GM19193 (cell line): ENCODE measurements around the gene HRH3.

Experiments
- POLR2A ChIP-seq: IDR thresholded peaks from 4 replicates; pipeline ENCODE4 v1.6.1; 2011; ENCODE audit not compliant: insufficient read depth, insufficient read length; ENCODE audit errors: extremely low read depth

HRH3 gene

GRCh38 chr20:62216636-62217566 lies 3.2 kb downstream of the HRH3 start:
- TF ChIP-seq POLR2A = no peak

GRCh38 chr20:62215991-62216635 lies 4.0 kb downstream of the HRH3 start:
- no peak for TF ChIP-seq POLR2A

- TF ChIP-seq POLR2A = no peak
Measured at GRCh38 chr20:62215020-62215990, 4.8 kb downstream of the HRH3 start.

GRCh38 chr20:62214067-62214466 lies 6.0 kb downstream of the HRH3 start:
- no peak for TF ChIP-seq POLR2A

- TF ChIP-seq POLR2A = no peak
Measured at GRCh38 chr20:62212299-62212698, 7.8 kb downstream of the HRH3 start.

- TF ChIP-seq POLR2A = no peak
Measured at GRCh38 chr20:62211769-62212288, 8.2 kb downstream of the HRH3 start.

GRCh38 chr20:62211216-62211615 lies 8.9 kb downstream of the HRH3 start:
- TF ChIP-seq POLR2A = no peak

- TF ChIP-seq POLR2A = no peak
Measured at GRCh38 chr20:62210496-62210855, 9.6 kb downstream of the HRH3 start.

- no peak for TF ChIP-seq POLR2A
Measured at GRCh38 chr20:62209850-62210495, 10.1 kb downstream of the HRH3 start.

GRCh38 chr20:62208795-62209755 lies 11.0 kb downstream of the HRH3 start:
- TF ChIP-seq POLR2A = no peak

GRCh38 chr20:62208061-62208794 lies 11.8 kb downstream of the HRH3 start:
- TF ChIP-seq POLR2A = no peak

- TF ChIP-seq POLR2A = no peak
Measured at GRCh38 chr20:62206388-62206775, 13.7 kb downstream of the HRH3 start.
